ENCODE results near the gene DOLPP1.

DOLPP1 gene

GRCh38 chr9:129093602-129094386 lies 12.9 kb downstream of the DOLPP1 start:
- no peak overlapping the region for H3K27ac ChIP-seq (ENCODE audit: low read depth, low read length)
- no peak overlapping the region for H3K14ac ChIP-seq (ENCODE audit: low read length)
- DNase-seq = no peak
- H3K4me1 ChIP-seq (ENCODE audit: control insufficient read depth in 1 of 2, insufficient read depth in 2 of 2, low read length in 2 of 2) = no peaks in the 10 kb centered on the region
- no peak overlapping the region for H2AK5ac ChIP-seq (ENCODE audit: low read length)
- H3K79me2 ChIP-seq (ENCODE audit: control insufficient read depth, insufficient read depth, low read length, poor library complexity) = no peaks in the 10 kb centered on the region
- no peak overlapping the region for H3K4me3 ChIP-seq (ENCODE audit: low read depth, low read length)
- H4K8ac ChIP-seq (ENCODE audit: low read depth, low read length) = no peak overlapping the region
- no peak overlapping the region for H3K4ac ChIP-seq (ENCODE audit: low read depth, low read length)
- no peaks in the 10 kb centered on the region for H3K27me3 ChIP-seq (ENCODE audit: insufficient read depth, low read length)
- no CpG with 5 or more reads among the region's 20 CpGs for WGBS (ENCODE audit: extremely low coverage, insufficient coverage, insufficient read length)
- H2BK5ac ChIP-seq (ENCODE audit: low read depth, low read length, poor library complexity) = no peak overlapping the region
- no peak overlapping the region for H3K23ac ChIP-seq (ENCODE audit: low read length)
- peaks cover 20 to 22% of the 10 kb centered on the region in 2 experiments for H3K36me3 ChIP-seq (ENCODE audit: control insufficient read depth in 1 of 2, insufficient read depth in 2 of 2, low read length in 2 of 2)
- no peak overlapping the region for H4K12ac ChIP-seq (ENCODE audit: low read depth, low read length)
- H2BK120ac ChIP-seq (ENCODE audit: insufficient read depth, low read length, poor library complexity) = no peak overlapping the region
- no peak overlapping the region for H3K9ac ChIP-seq (ENCODE audit: low read length)
- H3K4me2 ChIP-seq (ENCODE audit: low read length) = no peak overlapping the region
- H3K79me1 ChIP-seq (ENCODE audit: low read length) = no peaks in the 10 kb centered on the region
- H3K9me3 ChIP-seq (ENCODE audit: insufficient read depth, low read depth, low read length) = no peaks in the 10 kb centered on the region
- no peak overlapping the region for H2BK12ac ChIP-seq (ENCODE audit: low read length)
- H3K18ac ChIP-seq (ENCODE audit: low read length) = no peak overlapping the region
- no peak overlapping the region for H2AFZ ChIP-seq (ENCODE audit: insufficient read depth, low read length, poor library complexity)
- H4K91ac ChIP-seq (ENCODE audit: low read depth, low read length) = no peak overlapping the region

- H4K12ac ChIP-seq (ENCODE audit: low read depth, low read length) = no peak overlapping the region
- no CpG with 5 or more reads among the region's 13 CpGs for WGBS (ENCODE audit: extremely low coverage, insufficient coverage, insufficient read length)
- H2BK12ac ChIP-seq (ENCODE audit: low read length) = no peak overlapping the region
- H3K9me3 ChIP-seq (ENCODE audit: insufficient read depth, low read depth, low read length) = no peaks in the 10 kb centered on the region
- H3K4me3 ChIP-seq (ENCODE audit: low read depth, low read length) = no peak overlapping the region
- no peak overlapping the region for H2BK5ac ChIP-seq (ENCODE audit: low read depth, low read length, poor library complexity)
- H3K27ac ChIP-seq (ENCODE audit: low read depth, low read length) = no peak overlapping the region
- H2AFZ ChIP-seq (ENCODE audit: insufficient read depth, low read length, poor library complexity) = no peak overlapping the region
- H3K14ac ChIP-seq (ENCODE audit: low read length) = no peak overlapping the region
- no peaks in the 10 kb centered on the region for H3K79me2 ChIP-seq (ENCODE audit: control insufficient read depth, insufficient read depth, low read length, poor library complexity)
- H2AK5ac ChIP-seq (ENCODE audit: low read length) = no peak overlapping the region
- no peak for DNase-seq
- H2BK120ac ChIP-seq (ENCODE audit: insufficient read depth, low read length, poor library complexity) = no peak overlapping the region
- H3K79me1 ChIP-seq (ENCODE audit: low read length) = no peaks in the 10 kb centered on the region
- no peak overlapping the region for H3K9ac ChIP-seq (ENCODE audit: low read length)
- no peak overlapping the region for H3K4me2 ChIP-seq (ENCODE audit: low read length)
- H4K8ac ChIP-seq (ENCODE audit: low read depth, low read length) = no peak overlapping the region
- H3K36me3 ChIP-seq (ENCODE audit: control insufficient read depth in 1 of 2, insufficient read depth in 2 of 2, low read length in 2 of 2) = peaks cover 12 to 15% of the 10 kb centered on the region in 2 experiments
- no peaks in the 10 kb centered on the region for H3K27me3 ChIP-seq (ENCODE audit: insufficient read depth, low read length)
- no peak overlapping the region for H3K18ac ChIP-seq (ENCODE audit: low read length)
- no peaks in the 10 kb centered on the region for H3K4me1 ChIP-seq (ENCODE audit: control insufficient read depth in 1 of 2, insufficient read depth in 2 of 2, low read length in 2 of 2)
- no peak overlapping the region for H4K91ac ChIP-seq (ENCODE audit: low read depth, low read length)
- no peak overlapping the region for H3K23ac ChIP-seq (ENCODE audit: low read length)
- no peak overlapping the region for H3K4ac ChIP-seq (ENCODE audit: low read depth, low read length)
These were observed 13.7 kb downstream of the DOLPP1 start for GRCh38 chr9:129094387-129095169.

DNA sequence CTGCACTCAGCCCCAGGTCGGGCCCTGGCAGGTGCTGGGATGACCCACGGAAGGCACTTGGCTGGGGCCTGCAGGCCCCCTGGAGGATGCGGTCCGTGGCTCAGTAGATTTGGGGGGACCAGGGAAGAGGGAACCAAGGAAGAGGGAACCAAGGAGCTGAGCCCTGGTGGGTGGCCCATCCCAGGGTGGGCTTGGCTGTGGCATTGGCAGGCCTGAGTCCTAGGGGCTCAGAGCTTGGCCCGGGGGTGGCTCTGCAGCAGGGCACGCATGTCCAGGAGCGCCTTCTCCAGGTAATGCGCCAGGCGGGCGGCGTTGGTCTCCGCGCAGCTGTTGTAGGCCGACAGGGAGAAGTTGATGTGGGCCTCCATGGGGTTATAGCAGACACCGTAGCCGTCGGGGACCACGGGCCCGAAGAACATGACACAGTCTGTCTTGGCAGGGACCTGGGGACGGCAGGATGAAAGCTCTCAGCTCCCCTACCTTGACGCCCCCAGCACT lies 14.3 kb downstream of the DOLPP1 start:
- H2BK5ac ChIP-seq (ENCODE audit: low read depth, low read length, poor library complexity) = no peak overlapping the region
- H3K36me3 ChIP-seq (ENCODE audit: control insufficient read depth in 1 of 2, insufficient read depth in 2 of 2, low read length in 2 of 2) = peaks cover 10 to 11% of the 10 kb centered on the region in 2 experiments
- no peaks in the 10 kb centered on the region for H3K27me3 ChIP-seq (ENCODE audit: insufficient read depth, low read length)
- no peak overlapping the region for H3K23ac ChIP-seq (ENCODE audit: low read length)
- H3K9ac ChIP-seq (ENCODE audit: low read length) = no peak overlapping the region
- WGBS (ENCODE audit: extremely low coverage, insufficient coverage, insufficient read length) = no CpG with 5 or more reads among the region's 21 CpGs
- no peak overlapping the region for H2BK120ac ChIP-seq (ENCODE audit: insufficient read depth, low read length, poor library complexity)
- no peak overlapping the region for H2AFZ ChIP-seq (ENCODE audit: insufficient read depth, low read length, poor library complexity)
- no peak overlapping the region for H3K4me2 ChIP-seq (ENCODE audit: low read length)
- H3K4me3 ChIP-seq (ENCODE audit: low read depth, low read length) = no peak overlapping the region
- H3K14ac ChIP-seq (ENCODE audit: low read length) = no peak overlapping the region
- no peak overlapping the region for H3K27ac ChIP-seq (ENCODE audit: low read depth, low read length)
- no peaks in the 10 kb centered on the region for H3K79me2 ChIP-seq (ENCODE audit: control insufficient read depth, insufficient read depth, low read length, poor library complexity)
- H4K12ac ChIP-seq (ENCODE audit: low read depth, low read length) = no peak overlapping the region
- H3K4ac ChIP-seq (ENCODE audit: low read depth, low read length) = no peak overlapping the region
- H2AK5ac ChIP-seq (ENCODE audit: low read length) = no peak overlapping the region
- no peak overlapping the region for H3K18ac ChIP-seq (ENCODE audit: low read length)
- no peaks in the 10 kb centered on the region for H3K79me1 ChIP-seq (ENCODE audit: low read length)
- no peaks in the 10 kb centered on the region for H3K4me1 ChIP-seq (ENCODE audit: control insufficient read depth in 1 of 2, insufficient read depth in 2 of 2, low read length in 2 of 2)
- DNase-seq = no peak
- no peak overlapping the region for H4K8ac ChIP-seq (ENCODE audit: low read depth, low read length)
- H2BK12ac ChIP-seq (ENCODE audit: low read length) = no peak overlapping the region
- no peak overlapping the region for H4K91ac ChIP-seq (ENCODE audit: low read depth, low read length)
- H3K9me3 ChIP-seq (ENCODE audit: insufficient read depth, low read depth, low read length) = no peaks in the 10 kb centered on the region

DNA sequence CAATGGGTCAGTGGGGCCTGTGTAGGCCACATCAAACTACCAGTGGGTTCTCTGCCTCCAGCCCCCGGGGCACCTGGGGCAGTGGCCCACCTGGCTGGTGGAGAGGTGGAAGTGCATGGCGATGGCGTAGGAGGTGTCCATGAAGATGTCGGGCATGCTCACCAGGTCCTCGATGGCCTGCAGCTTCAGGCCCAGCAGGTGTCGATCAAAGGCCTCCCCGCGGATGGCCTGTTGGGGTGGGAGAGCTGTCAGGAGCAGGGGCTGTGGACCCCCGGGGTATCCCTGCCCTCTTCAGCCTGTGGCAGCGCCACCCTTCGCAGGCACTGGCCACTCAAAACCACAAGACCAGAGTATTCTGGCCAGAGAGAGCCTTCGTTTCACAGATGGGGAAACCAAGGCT lies 15.0 kb downstream of the DOLPP1 start:
- H3K79me1 ChIP-seq (ENCODE audit: low read length) = no peaks in the 10 kb centered on the region
- WGBS (ENCODE audit: extremely low coverage, insufficient coverage, insufficient read length) = no CpG with 5 or more reads among the region's 12 CpGs
- H3K4ac ChIP-seq (ENCODE audit: low read depth, low read length) = no peak overlapping the region
- no peak for DNase-seq
- H3K4me1 ChIP-seq (ENCODE audit: control insufficient read depth in 1 of 2, insufficient read depth in 2 of 2, low read length in 2 of 2) = no peaks in the 10 kb centered on the region
- no peak overlapping the region for H2BK5ac ChIP-seq (ENCODE audit: low read depth, low read length, poor library complexity)
- H3K9me3 ChIP-seq (ENCODE audit: insufficient read depth, low read depth, low read length) = no peaks in the 10 kb centered on the region
- no peaks in the 10 kb centered on the region for H3K27me3 ChIP-seq (ENCODE audit: insufficient read depth, low read length)
- no peaks in the 10 kb centered on the region for H3K79me2 ChIP-seq (ENCODE audit: control insufficient read depth, insufficient read depth, low read length, poor library complexity)
- H3K23ac ChIP-seq (ENCODE audit: low read length) = no peak overlapping the region
- H2BK12ac ChIP-seq (ENCODE audit: low read length) = no peak overlapping the region
- H3K14ac ChIP-seq (ENCODE audit: low read length) = no peak overlapping the region
- no peak overlapping the region for H3K4me2 ChIP-seq (ENCODE audit: low read length)
- H3K4me3 ChIP-seq (ENCODE audit: low read depth, low read length) = no peak overlapping the region
- H3K9ac ChIP-seq (ENCODE audit: low read length) = no peak overlapping the region
- H4K91ac ChIP-seq (ENCODE audit: low read depth, low read length) = no peak overlapping the region
- H2BK120ac ChIP-seq (ENCODE audit: insufficient read depth, low read length, poor library complexity) = no peak overlapping the region
- H2AK5ac ChIP-seq (ENCODE audit: low read length) = no peak overlapping the region
- H3K18ac ChIP-seq (ENCODE audit: low read length) = no peak overlapping the region
- peaks cover 4 to 7% of the 10 kb centered on the region in 2 experiments for H3K36me3 ChIP-seq (ENCODE audit: control insufficient read depth in 1 of 2, insufficient read depth in 2 of 2, low read length in 2 of 2)
- no peak overlapping the region for H2AFZ ChIP-seq (ENCODE audit: insufficient read depth, low read length, poor library complexity)
- no peak overlapping the region for H4K12ac ChIP-seq (ENCODE audit: low read depth, low read length)
- H4K8ac ChIP-seq (ENCODE audit: low read depth, low read length) = no peak overlapping the region
- H3K27ac ChIP-seq (ENCODE audit: low read depth, low read length) = no peak overlapping the region
